Measurements from ENCODE around the gene BTG1. TPM values are rescaled to one million over a fixed set of nuclear protein-coding genes. Genes with fewer than 3 reads are reported as not detected.
"Not testable (repeated sequence)": the region's sequence is repeated elsewhere in the genome, so short reads cannot be mapped to it uniquely, and the experiment has no call there.

BTG1 gene
- total RNA-seq, 1 donor from 2014 or later: 22.8 TPM

- no peak for DNase-seq (ENCODE audit: low read depth)
- peak overlapping the region; percentile 89 for H3K4me3 ChIP-seq (ENCODE audit: low read depth, low read length)
- TF ChIP-seq CTCF (conservative IDR thresholded peaks at IDR 0.05; ENCODE audit: low read depth, low read length): no peak
Observed at GRCh38 chr12:92140156-92140555, 5.5 kb downstream of the BTG1 start.

GRCh38 chr12:92139634-92140150 is 6.0 kb downstream of the BTG1 start:
- H3K4me3 ChIP-seq (ENCODE audit: low read depth, low read length): peak overlapping the region; percentile 89
- no peak for TF ChIP-seq CTCF (conservative IDR thresholded peaks at IDR 0.05; ENCODE audit: low read depth, low read length)
- no peak for DNase-seq (ENCODE audit: low read depth)

- DNase-seq (ENCODE audit: low read depth): no peak
- TF ChIP-seq CTCF (conservative IDR thresholded peaks at IDR 0.05; ENCODE audit: low read depth, low read length): no peak
- H3K4me3 ChIP-seq (ENCODE audit: low read depth, low read length): peak overlapping the region; percentile 4
Observed at GRCh38 chr12:92138626-92139025, 7.0 kb downstream of the BTG1 start.

- TF ChIP-seq CTCF (conservative IDR thresholded peaks at IDR 0.05; ENCODE audit: low read depth, low read length): no peak
- H3K4me3 ChIP-seq (ENCODE audit: low read depth, low read length): no peak overlapping the region
- DNase-seq (ENCODE audit: low read depth): no peak
Observed at GRCh38 chr12:92138144-92138543, 7.5 kb downstream of the BTG1 start.

GRCh38 chr12:92136965-92137721 is 8.5 kb downstream of the BTG1 start:
- H3K4me3 ChIP-seq (ENCODE audit: low read depth, low read length): no peak overlapping the region
- DNase-seq (ENCODE audit: low read depth): peak; percentile 60
- no peak for TF ChIP-seq CTCF (conservative IDR thresholded peaks at IDR 0.05; ENCODE audit: low read depth, low read length)

- H3K4me3 ChIP-seq (ENCODE audit: low read depth, low read length): no peak overlapping the region
- TF ChIP-seq CTCF (conservative IDR thresholded peaks at IDR 0.05; ENCODE audit: low read depth, low read length): no peak
- no peak for DNase-seq (ENCODE audit: low read depth)
Observed at GRCh38 chr12:92136026-92136730, 9.5 kb downstream of the BTG1 start.

- DNase-seq (ENCODE audit: low read depth); H3K4me3 ChIP-seq (ENCODE audit: low read depth, low read length): not testable (repeated sequence)
Observed at GRCh38 chr12:92135541-92135940, 10.1 kb downstream of the BTG1 start.
